Hepatocyte (in vitro differentiated cells): ENCODE measurements around the gene SLC6A3. TPM values are rescaled to one million over a fixed set of nuclear protein-coding genes. Genes with fewer than 3 reads are reported as not detected.

Experiments
- DNase-seq: peaks from one replicate; pipeline ENCODE4 v3.0.0-alpha.2; 2016; ENCODE audit warnings: low spot score
- H2AFZ ChIP-seq: fragments of 200-600 bp; sonication (generic); 2 replicates; pipeline ENCODE4 v1.6.0; 2016; ENCODE audit warnings: antibody characterized with exemption, mild to moderate bottlenecking
- H3K27ac ChIP-seq: fragments of 200-600 bp; sonication (generic); 2 replicates; pipeline ENCODE4 v1.5.1; 2016; ENCODE audit warnings: mild to moderate bottlenecking
- H3K27me3 ChIP-seq: fragments of 200-600 bp; sonication (generic); 2 replicates; pipeline ENCODE4 v1.6.1; 2016
- H3K36me3 ChIP-seq: fragments of 200-600 bp; sonication (generic); replicated peaks from 2 replicates; pipeline ENCODE4 v1.5.1; 2016; ENCODE audit warnings: low read depth; ENCODE audit not compliant: insufficient read depth
- H3K4me1 ChIP-seq: fragments of 200-600 bp; sonication (generic); 2 replicates; pipeline ENCODE4 v1.5.1; 2016; ENCODE audit warnings: mild to moderate bottlenecking, moderate library complexity; ENCODE audit not compliant: insufficient read depth
- H3K4me2 ChIP-seq: fragments of 200-600 bp; sonication (generic); 2 replicates; pipeline ENCODE4 v1.6.0; 2016
- H3K4me3 ChIP-seq: fragments of 200-600 bp; sonication (generic); 2 replicates; pipeline ENCODE4 v1.5.1; 2016; ENCODE audit warnings: mild to moderate bottlenecking
- H3K79me2 ChIP-seq: fragments of 200-600 bp; sonication (generic); 2 replicates; pipeline ENCODE4 v1.6.0; 2017; ENCODE audit warnings: mild to moderate bottlenecking
- H3K9me2 ChIP-seq: fragments of 200-600 bp; sonication (generic); replicated peaks from 2 replicates; pipeline ENCODE4 v1.6.0; 2017; ENCODE audit warnings: mild to moderate bottlenecking; ENCODE audit not compliant: insufficient read depth
- H3K9me3 ChIP-seq: fragments of 200-600 bp; sonication (generic); 2 replicates; pipeline ENCODE4 v1.5.1; 2016; ENCODE audit warnings: low read depth, mild to moderate bottlenecking
- H4K20me1 ChIP-seq: fragments of 200-600 bp; sonication (generic); 2 replicates; pipeline ENCODE4 v1.6.0; 2016; ENCODE audit warnings: mild to moderate bottlenecking; ENCODE audit not compliant: insufficient read depth, poor library complexity, severe bottlenecking
- CTCF ChIP-seq: fragments of 200-600 bp; sonication (generic); IDR thresholded peaks from 2 replicates; pipeline ENCODE4 v1.5.1; 2016; ENCODE audit warnings: antibody characterized with exemption, mild to moderate bottlenecking; ENCODE audit not compliant: poor library complexity
- EZH2 ChIP-seq: fragments of 200-600 bp; sonication (generic); IDR thresholded peaks from 2 replicates; pipeline ENCODE4 v1.6.1; 2016; ENCODE audit warnings: antibody characterized with exemption, mild to moderate bottlenecking, borderline replicate concordance
- EZH2phosphoT487 ChIP-seq: fragments of 200-600 bp; sonication (generic); IDR thresholded peaks from one replicate; pipeline ENCODE4 v1.6.1; 2018; ENCODE audit warnings: antibody characterized with exemption, mild to moderate bottlenecking, low read depth, moderate library complexity; ENCODE audit not compliant: unreplicated experiment, severe bottlenecking
- WGBS: methylation state at CpG from one replicate; pipeline ENCODE4 v1.1.6; 2016; ENCODE audit warnings: low lambda C conversion rate; ENCODE audit errors: missing lambda C conversion rate; 5-methylcytosine and 5-hydroxymethylcytosine counted together
- polyA plus RNA-seq: library from polyadenylated mRNA; unstranded; fragments of >200 nt; fragmentation: Nextera tagmentation; extraction: Ambion mirVana; gene quantifications from 2 replicates; pipeline ENCODE4 v1.2.1, GENCODE V29; 2016
- total RNA-seq: library from RNA; depleted of rRNA; stranded (reverse); fragments of >200 nt; gene quantifications from 2 replicates; pipeline ENCODE4 v1.2.3, GENCODE V29; 2014

The SLC6A3 gene
- total and polyA plus RNA-seq, 2 experiments from 2014 or later, result not detected

DNA sequence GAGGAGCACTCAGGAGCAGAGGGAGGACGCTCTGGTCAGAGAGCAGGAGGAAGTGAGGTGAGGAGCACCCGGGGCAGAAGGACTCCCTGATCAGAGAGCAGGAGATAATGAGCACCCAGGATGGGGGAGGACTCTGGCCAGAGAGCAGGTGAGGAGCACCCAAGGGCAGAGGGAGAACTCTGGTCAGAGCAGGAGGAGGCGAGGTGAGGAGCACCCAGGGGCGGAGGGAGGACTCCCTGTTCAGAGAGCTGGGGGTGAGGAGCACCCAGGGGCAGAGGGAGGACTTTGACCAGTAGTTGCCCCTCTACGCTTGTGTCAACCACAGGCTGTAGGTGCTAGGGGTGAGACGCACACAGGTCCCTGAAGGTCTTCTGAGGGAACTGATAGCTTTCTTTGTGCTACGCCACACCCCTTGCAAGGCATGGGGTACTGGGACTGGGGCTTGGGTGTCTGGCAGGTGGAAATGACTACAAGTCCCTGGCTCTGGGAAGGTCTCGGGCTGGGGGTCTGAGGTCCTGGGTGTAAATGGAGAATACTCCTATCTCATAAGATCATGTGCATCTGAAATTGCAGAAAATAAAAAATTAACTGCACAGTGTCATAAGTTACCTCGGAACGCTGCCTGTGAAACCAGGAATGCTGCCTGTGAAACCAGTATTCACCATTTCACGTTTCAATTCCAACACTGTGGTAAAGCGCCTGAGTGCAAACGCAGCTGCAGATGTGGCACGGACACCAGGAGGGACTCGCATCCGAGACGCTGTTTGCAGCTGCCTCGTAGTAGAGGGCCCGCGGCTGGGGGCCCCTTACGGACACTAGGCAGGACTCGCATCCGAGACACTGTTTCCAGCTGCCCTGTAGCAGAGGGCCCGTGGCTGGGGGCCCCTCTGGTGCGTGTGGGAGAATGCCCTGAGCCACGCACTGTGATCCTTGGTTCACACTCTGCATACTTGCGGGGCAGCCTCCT lies 27.0 kb upstream of the SLC6A3 start:
- no peak overlapping the region for H3K4me2 ChIP-seq
- no peaks in the 10 kb centered on the region for H3K27me3 ChIP-seq
- H3K36me3 ChIP-seq, result no peaks in the 10 kb centered on the region
- no peaks in the 10 kb centered on the region for H3K9me3 ChIP-seq
- no peaks in the 10 kb centered on the region for H3K9me2 ChIP-seq
- H2AFZ ChIP-seq, result no peak overlapping the region
- no peak overlapping the region for H3K4me3 ChIP-seq
- DNase-seq, result no peak
- no peaks in the 10 kb centered on the region for H4K20me1 ChIP-seq
- H3K4me1 ChIP-seq, result no peaks in the 10 kb centered on the region
- TF ChIP-seq EZH2phosphoT487, result no peak
- TF ChIP-seq CTCF, result no peak
- no peak for TF ChIP-seq EZH2
- 95% methylated on average over 27 of the region's 27 CpGs for WGBS
- no peaks in the 10 kb centered on the region for H3K79me2 ChIP-seq
- no peak overlapping the region for H3K27ac ChIP-seq

- Histone ChIP-seq H3K79me2 (no peaks in the 10 kb centered on the region), H3K36me3 (no peaks in the 10 kb centered on the region), H3K27ac (no peak overlapping the region), H3K4me1 (no peaks in the 10 kb centered on the region), H2AFZ (no peak overlapping the region), H3K9me2 (no peaks in the 10 kb centered on the region), H3K9me3 (no peaks in the 10 kb centered on the region), H4K20me1 (no peaks in the 10 kb centered on the region), H3K4me3 (no peak overlapping the region), H3K27me3 (no peaks in the 10 kb centered on the region), H3K4me2 (no peak overlapping the region)
- WGBS, result 95% methylated on average over 8 of the region's 8 CpGs
- TF ChIP-seq EZH2 (no peak), CTCF (no peak), EZH2phosphoT487 (no peak)
- no peak for DNase-seq
Measured at GRCh38 chr5:1471240-1471853, 26.1 kb upstream of the SLC6A3 start.

GRCh38 chr5:1470762-1471211 lies 25.5 kb upstream of the SLC6A3 start:
- TF ChIP-seq CTCF (no peak), EZH2 (no peak), EZH2phosphoT487 (no peak)
- H3K36me3 ChIP-seq, result no peaks in the 10 kb centered on the region
- WGBS, result 89% methylated on average over 18 of the region's 18 CpGs
- H3K9me2 ChIP-seq, result no peaks in the 10 kb centered on the region
- no peaks in the 10 kb centered on the region for H3K9me3 ChIP-seq
- no peak overlapping the region for H3K4me2 ChIP-seq
- no peak overlapping the region for H3K4me3 ChIP-seq
- H3K27me3 ChIP-seq, result no peaks in the 10 kb centered on the region
- H4K20me1 ChIP-seq, result no peaks in the 10 kb centered on the region
- no peak for DNase-seq
- H3K27ac ChIP-seq, result no peak overlapping the region
- no peaks in the 10 kb centered on the region for H3K4me1 ChIP-seq
- no peak overlapping the region for H2AFZ ChIP-seq
- H3K79me2 ChIP-seq, result no peaks in the 10 kb centered on the region
